ENCODE data around the gene UPK3A. TPM values are rescaled to one million over a fixed set of nuclear protein-coding genes. Genes with fewer than 3 reads are reported as not detected.

The UPK3A gene
- total and polyA plus RNA-seq, 2 donors from 2014 or later: not detected

DNA sequence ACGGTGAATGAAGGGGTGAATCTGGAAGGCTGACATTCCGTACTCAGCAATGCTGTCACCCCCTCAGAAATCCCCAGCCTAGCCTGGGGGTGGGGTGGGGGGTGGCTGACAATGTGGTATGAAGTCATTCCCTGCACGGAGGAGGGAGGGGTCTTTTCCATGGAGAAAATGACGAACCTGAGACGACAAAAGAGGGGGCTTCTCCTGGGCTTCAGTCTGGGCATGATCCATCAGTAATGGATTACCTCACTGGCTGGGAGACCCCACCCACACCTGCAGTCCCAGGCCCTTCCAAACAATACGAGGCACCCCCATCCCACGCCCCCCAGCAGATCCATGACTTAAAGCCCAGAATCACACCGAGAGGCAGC, 45.1 kb upstream of the UPK3A start:
- intact Hi-C loops (cut with DNase I): no loop called here
- H3K4me1 ChIP-seq (ENCODE audit: control insufficient read depth in 2 of 3, insufficient read depth in 2 of 3, low read depth in 1 of 3, low read length in 3 of 3): peaks cover 0 to 12% (median 12%) of the 10 kb centered on the region in 3 donors
- DNase-seq: no peak

DNA sequence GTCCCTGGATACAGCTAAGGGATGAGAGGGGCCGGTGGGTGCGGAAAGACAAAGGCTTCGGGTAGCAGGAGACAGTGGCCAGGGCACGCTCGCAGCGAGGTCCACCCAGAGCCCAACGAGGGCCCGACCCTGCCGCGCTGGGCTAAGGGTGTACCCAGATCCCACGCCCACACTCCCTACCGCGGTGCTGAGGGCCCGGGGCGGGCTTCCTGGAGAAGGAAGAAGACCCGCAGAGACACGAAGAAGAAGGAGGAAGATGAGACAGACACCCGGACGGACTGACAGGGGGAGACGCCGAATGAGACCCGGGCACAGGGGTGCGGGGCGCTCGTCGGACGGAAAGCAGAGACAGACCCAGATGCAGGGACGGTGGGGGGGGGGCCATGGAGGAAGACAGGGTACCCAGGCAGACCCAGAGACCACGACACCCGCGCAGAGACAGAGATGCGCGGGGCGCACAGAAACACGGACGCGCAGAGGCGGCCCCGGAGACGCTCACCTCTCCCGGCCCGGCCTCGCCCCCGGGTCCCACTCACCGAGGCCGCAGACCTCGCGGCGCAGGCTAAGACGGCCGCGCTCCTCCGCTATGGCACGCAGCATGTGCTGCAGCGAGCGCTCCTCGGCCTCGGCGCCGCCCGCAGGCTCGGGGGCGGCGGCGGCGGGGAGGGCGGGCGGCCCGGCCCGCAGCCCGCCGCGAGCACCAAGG, 44.5 kb upstream of the UPK3A start:
- Histone ChIP-seq H3K9me3 (ENCODE audit: control insufficient read depth in 2 of 3, insufficient read depth in 1 of 3, low read length in 3 of 3) (no peaks in the 10 kb centered on the region), H3K4me1 (ENCODE audit: control insufficient read depth in 2 of 3, insufficient read depth in 2 of 3, low read depth in 1 of 3, low read length in 3 of 3) (peaks cover 0 to 17% (median 12%) of the 10 kb centered on the region in 3 donors), H3K27ac (ENCODE audit: low read depth in 2 of 2, low read length in 2 of 2) (no peak overlapping the region), H3K36me3 (ENCODE audit: control insufficient read depth in 2 of 3, insufficient read depth in 3 of 3, low read length in 3 of 3) (no peaks in the 10 kb centered on the region), H3K4me3 (ENCODE audit: low read length in 3 of 3) (peak overlapping the region in 2 of 3 donors; percentile 21 to 59), H3K27me3 (ENCODE audit: control insufficient read depth, insufficient read depth, low read length) (no peaks in the 10 kb centered on the region), H3K9ac (ENCODE audit: low read length in 3 of 3) (peak overlapping the region in 2 of 3 donors; percentile 17 to 34)
- FAIRE-seq (no peak), DNase-seq (peak in 2 of 5 donors; percentile 33 to 76)
- TF ChIP-seq, protein P1, sequence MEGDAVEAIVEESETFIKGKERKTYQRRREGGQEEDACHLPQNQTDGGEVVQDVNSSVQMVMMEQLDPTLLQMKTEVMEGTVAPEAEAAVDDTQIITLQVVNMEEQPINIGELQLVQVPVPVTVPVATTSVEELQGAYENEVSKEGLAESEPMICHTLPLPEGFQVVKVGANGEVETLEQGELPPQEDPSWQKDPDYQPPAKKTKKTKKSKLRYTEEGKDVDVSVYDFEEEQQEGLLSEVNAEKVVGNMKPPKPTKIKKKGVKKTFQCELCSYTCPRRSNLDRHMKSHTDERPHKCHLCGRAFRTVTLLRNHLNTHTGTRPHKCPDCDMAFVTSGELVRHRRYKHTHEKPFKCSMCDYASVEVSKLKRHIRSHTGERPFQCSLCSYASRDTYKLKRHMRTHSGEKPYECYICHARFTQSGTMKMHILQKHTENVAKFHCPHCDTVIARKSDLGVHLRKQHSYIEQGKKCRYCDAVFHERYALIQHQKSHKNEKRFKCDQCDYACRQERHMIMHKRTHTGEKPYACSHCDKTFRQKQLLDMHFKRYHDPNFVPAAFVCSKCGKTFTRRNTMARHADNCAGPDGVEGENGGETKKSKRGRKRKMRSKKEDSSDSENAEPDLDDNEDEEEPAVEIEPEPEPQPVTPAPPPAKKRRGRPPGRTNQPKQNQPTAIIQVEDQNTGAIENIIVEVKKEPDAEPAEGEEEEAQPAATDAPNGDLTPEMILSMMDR (IDR thresholded peaks at IDR 0.05; ENCODE audit: borderline replicate concordance, extremely low read depth, insufficient read depth): no peak
- intact Hi-C loops (cut with DNase I): no loop called here

More for the DNA sequence above, 45.1 kb upstream of the UPK3A start:
- TF ChIP-seq, protein P1 (IDR thresholded peaks at IDR 0.05; ENCODE audit: borderline replicate concordance, extremely low read depth, insufficient read depth): no peak
- Histone ChIP-seq H3K9ac (ENCODE audit: low read length in 3 of 3) (peak overlapping the region in 1 of 3 donors; percentile 34), H3K27me3 (ENCODE audit: control insufficient read depth, insufficient read depth, low read length) (no peaks in the 10 kb centered on the region), H3K4me3 (ENCODE audit: low read length in 3 of 3) (peak overlapping the region in 2 of 3 donors; percentile 21 to 59), H3K36me3 (ENCODE audit: control insufficient read depth in 2 of 3, insufficient read depth in 3 of 3, low read length in 3 of 3) (no peaks in the 10 kb centered on the region), H3K27ac (ENCODE audit: low read depth in 2 of 2, low read length in 2 of 2) (no peak overlapping the region), H3K9me3 (ENCODE audit: control insufficient read depth in 2 of 3, insufficient read depth in 1 of 3, low read length in 3 of 3) (no peaks in the 10 kb centered on the region)
- no peak for FAIRE-seq

DNA sequence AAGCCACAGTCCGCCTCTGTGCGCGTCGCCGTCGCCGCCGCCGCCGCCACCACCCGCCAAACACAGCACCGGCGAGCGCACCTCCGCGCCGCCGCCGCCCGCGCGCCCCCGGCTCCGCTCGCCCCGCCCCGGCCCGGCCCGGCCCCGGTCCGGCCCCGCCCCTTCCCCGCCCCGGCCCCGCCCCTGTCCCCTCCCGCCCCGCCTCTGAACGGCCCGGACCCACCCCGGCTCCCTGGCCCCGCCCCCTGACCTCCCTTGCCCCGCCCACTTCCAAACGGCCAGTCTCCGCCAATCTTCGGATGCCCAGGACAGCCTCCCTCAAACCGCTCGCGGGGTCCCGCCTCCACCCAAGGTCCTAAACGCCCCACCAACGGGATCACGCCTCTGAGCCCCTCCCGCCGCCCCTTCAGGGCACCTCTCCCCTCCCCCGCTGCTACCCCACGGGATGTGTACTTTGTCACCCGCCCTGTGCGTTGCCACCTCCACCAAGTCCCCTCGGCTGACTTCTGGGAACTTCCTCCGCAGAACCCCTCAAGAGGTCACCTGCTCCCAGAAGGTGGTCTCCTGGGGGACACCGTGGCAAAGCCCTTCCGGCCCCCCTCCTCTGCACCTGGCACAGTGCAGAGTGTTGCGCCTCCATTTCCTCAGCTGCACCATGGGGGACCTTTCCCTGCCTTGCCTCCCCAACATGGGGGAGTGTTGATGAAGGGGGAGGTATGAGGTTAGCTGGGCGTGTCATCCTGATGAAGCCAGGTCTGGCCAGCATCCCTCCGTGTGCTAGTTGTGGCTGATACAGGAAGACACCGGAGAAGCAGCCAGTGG, 43.7 kb upstream of the UPK3A start, which contains the start of gene KIAA0930:
Gene KIAA0930 (minus strand): TSS at position 85 of the 822 bp plus-strand sequence. CDS start 191 bp downstream, outside the sequence.
- peaks cover 0 to 17% (median 14%) of the 10 kb centered on the region in 3 donors for H3K4me1 ChIP-seq (ENCODE audit: control insufficient read depth in 2 of 3, insufficient read depth in 2 of 3, low read depth in 1 of 3, low read length in 3 of 3)
- H3K27me3 ChIP-seq (ENCODE audit: control insufficient read depth, insufficient read depth, low read length): no peaks in the 10 kb centered on the region
- TF ChIP-seq, protein P1 (IDR thresholded peaks at IDR 0.05; ENCODE audit: borderline replicate concordance, extremely low read depth, insufficient read depth): no peak
- H3K9ac ChIP-seq (ENCODE audit: low read length in 3 of 3): peak within 1 kb of the TSS in 2 of 3 donors; percentile 17 to 34
- FAIRE-seq (no peak), DNase-seq (peak; percentile 80 to 95 (median 88))
- no peaks in the 10 kb centered on the region for H3K9me3 ChIP-seq (ENCODE audit: control insufficient read depth in 2 of 3, insufficient read depth in 1 of 3, low read length in 3 of 3)
- intact Hi-C loops (cut with DNase I): no loop called here
- H3K27ac ChIP-seq (ENCODE audit: low read depth in 2 of 2, low read length in 2 of 2): peak within 1 kb of the TSS; percentile 20 to 57
- H3K36me3 ChIP-seq (ENCODE audit: control insufficient read depth in 2 of 3, insufficient read depth in 3 of 3, low read length in 3 of 3): no peaks in the 10 kb centered on the region
- peak within 1 kb of the TSS in 2 of 3 donors; percentile 21 to 59 for H3K4me3 ChIP-seq (ENCODE audit: low read length in 3 of 3)

Data from kidney (tissue), 14 donors.